Stimulated activated CD4-positive, alpha-beta T cell treated with anti-CD3 and anti-CD28 coated beads, Interleukin-2, amount 100 ng/mL, for 48 hours (primary cell): ENCODE measurements around the gene HLTF.

ENCODE experiments used
- DNase-seq, 2 donors: peaks; one replicate each; pipeline ENCODE4 v3.0.0-alpha.2; 2020

The HLTF gene

GRCh38 chr3:149081772-149082171 lies 4.6 kb downstream of the HLTF start:
- DNase-seq, result no peak

- no peak for DNase-seq
Measured at GRCh38 chr3:149080699-149081091, 5.6 kb downstream of the HLTF start.

- no peak for DNase-seq
Measured at GRCh38 chr3:149080011-149080698, 6.2 kb downstream of the HLTF start.

- no peak for DNase-seq
Measured at GRCh38 chr3:149077628-149078027, 8.7 kb downstream of the HLTF start.

GRCh38 chr3:149067883-149068282 lies 18.4 kb downstream of the HLTF start:
- DNase-seq, result no peak

- DNase-seq, result no peak
Measured at GRCh38 chr3:149061776-149062175, 24.6 kb downstream of the HLTF start.

GRCh38 chr3:149058602-149059001 lies 27.7 kb downstream of the HLTF start:
- DNase-seq, result no peak

- DNase-seq, result no peak
Measured at GRCh38 chr3:149058198-149058597, 28.1 kb downstream of the HLTF start.

- DNase-seq, result no peak
Measured at GRCh38 chr3:149055575-149055974, 30.8 kb downstream of the HLTF start.

GRCh38 chr3:149044339-149045083 lies 41.8 kb downstream of the HLTF start:
- no peak for DNase-seq

GRCh38 chr3:149042789-149043386 lies 43.4 kb downstream of the HLTF start:
- DNase-seq, result no peak

GRCh38 chr3:149038322-149038721 lies 48.0 kb downstream of the HLTF start:
- DNase-seq, result no peak

- DNase-seq, result no peak
Measured at GRCh38 chr3:149037684-149038083, 48.6 kb downstream of the HLTF start.

- no peak for DNase-seq
Measured at GRCh38 chr3:149031096-149031495, 55.2 kb downstream of the HLTF start.

- DNase-seq, result no peak
Measured at GRCh38 chr3:149026718-149027117, 59.6 kb downstream of the HLTF start.

- no peak for DNase-seq
Measured at GRCh38 chr3:149023951-149024350, 62.4 kb downstream of the HLTF start.

- no peak for DNase-seq
Measured at GRCh38 chr3:149021830-149022229, 64.5 kb downstream of the HLTF start.

- no peak for DNase-seq
Measured at GRCh38 chr3:149020839-149021252, 65.5 kb downstream of the HLTF start.

GRCh38 chr3:149020196-149020838 lies 66.0 kb downstream of the HLTF start:
- DNase-seq, result no peak

GRCh38 chr3:149019580-149019979 lies 66.8 kb downstream of the HLTF start:
- DNase-seq, result no peak

- DNase-seq, result no peak
Measured at GRCh38 chr3:149018247-149018646, 68.1 kb downstream of the HLTF start.

GRCh38 chr3:149016669-149017541 lies 69.4 kb downstream of the HLTF start:
- no peak for DNase-seq

- DNase-seq, result no peak
Measured at GRCh38 chr3:149016242-149016641, 70.1 kb downstream of the HLTF start.
